ENCODE data around the gene SLC6A4. TPM values are rescaled to one million over a fixed set of nuclear protein-coding genes. Genes with fewer than 3 reads are reported as not detected.
A peak's percentile ranks its signal among the peaks of the same experiment; 100 is the strongest.

SLC6A4 gene
- total RNA-seq, 1 experiment from 2014 or later = 20.6 TPM

- TSS peak; percentile 44 for BruUV-seq (replicated peaks)
- no peak for TF ChIP-seq CTCF (IDR thresholded peaks at IDR 0.05; ENCODE audit: insufficient read depth in 1 of 2, low read depth in 1 of 2, low read length in 1 of 2, severe bottlenecking in 1 of 2, unreplicated experiment in 1 of 2)
- H3K27me3 ChIP-seq (replicated peaks; ENCODE audit: control insufficient read depth, insufficient read depth, low read length) = no peaks in the 10 kb centered on the region
- no peak for DNase-seq
- H3K4me1 ChIP-seq = peaks cover 36% of the 10 kb centered on the region
- H3K4me3 Mint-ChIP-seq (ENCODE audit: unreplicated experiment) = peak overlapping the region; percentile 98
- intact Hi-C loops (cut with micrococcal nuclease; ENCODE audit: unreplicated experiment) = loop anchor here (1.0 to 5.0 kb wide), 2 partner anchors 9 to 43 kb away; no protein-coding TSS in a partner anchor
- no peaks in the 10 kb centered on the region for H3K27me3 Mint-ChIP-seq (ENCODE audit: insufficient read depth, unreplicated experiment)
- POLR2A ChIA-PET = interaction anchor here (0.6 to 1.3 kb wide), 4 partner anchors 9 to 557 kb away, joined by 3 to 8 read pairs (median 4); no protein-coding TSS in a partner anchor
- no peaks in the 10 kb centered on the region for H3K36me3 ChIP-seq (ENCODE audit: control insufficient read depth, insufficient read depth, low read length)
- H3K9me3 Mint-ChIP-seq (ENCODE audit: unreplicated experiment) = no peaks in the 10 kb centered on the region
- H3K27ac Mint-ChIP-seq (ENCODE audit: unreplicated experiment) = peak overlapping the region; percentile 91
- peaks cover 45% of the 10 kb centered on the region for H3K4me1 Mint-ChIP-seq (ENCODE audit: low read depth, unreplicated experiment)
- CTCF ChIA-PET = interaction anchor here (1.4 to 2.7 kb wide), 4 partner anchors 9 to 130 kb away, joined by 3 to 17 read pairs (median 16); no protein-coding TSS in a partner anchor
- peak overlapping the region; percentile 57; the same call in 1 of the 2 replicates for H3K4me3 ChIP-seq (ENCODE audit: low read depth, low read length)
- no peaks in the 10 kb centered on the region for H3K9me3 ChIP-seq
- peaks cover 10% of the 10 kb centered on the region for H3K36me3 Mint-ChIP-seq (ENCODE audit: insufficient read depth, unreplicated experiment)
Observed at GRCh38 chr17:30234964-30235363, 533 bp downstream of the SLC6A4 start.

GRCh38 chr17:30234296-30234695, 1.2 kb downstream of the SLC6A4 start:
- CTCF ChIA-PET = interaction anchor here (2.7 kb wide), 1 partner anchor 9 kb away, joined by 16 read pairs; no protein-coding TSS in a partner anchor
- Mint-ChIP-seq H3K4me3 (ENCODE audit: unreplicated experiment) (peak overlapping the region; percentile 98), H3K4me1 (ENCODE audit: low read depth, unreplicated experiment) (peaks cover 50% of the 10 kb centered on the region), H3K27me3 (ENCODE audit: insufficient read depth, unreplicated experiment) (no peaks in the 10 kb centered on the region), H3K9me3 (ENCODE audit: unreplicated experiment) (no peaks in the 10 kb centered on the region), H3K27ac (ENCODE audit: unreplicated experiment) (peak overlapping the region; percentile 91), H3K36me3 (ENCODE audit: insufficient read depth, unreplicated experiment) (peaks cover 8% of the 10 kb centered on the region)
- BruUV-seq (replicated peaks) = no TSS peak
- TF ChIP-seq CTCF (IDR thresholded peaks at IDR 0.05; ENCODE audit: insufficient read depth in 1 of 2, low read depth in 1 of 2, low read length in 1 of 2, severe bottlenecking in 1 of 2, unreplicated experiment in 1 of 2) = no peak
- POLR2A ChIA-PET = interaction anchor here (0.6 kb wide), 2 partner anchors 130 to 557 kb away, joined by 3 to 8 read pairs; no protein-coding TSS in a partner anchor
- no peaks in the 10 kb centered on the region for H3K27me3 ChIP-seq (replicated peaks; ENCODE audit: control insufficient read depth, insufficient read depth, low read length)
- DNase-seq = no peak
- H3K36me3 ChIP-seq (ENCODE audit: control insufficient read depth, insufficient read depth, low read length) = no peaks in the 10 kb centered on the region
- no peak overlapping the region for H3K4me3 ChIP-seq (ENCODE audit: low read depth, low read length)
- intact Hi-C loops (cut with micrococcal nuclease; ENCODE audit: unreplicated experiment) = no loop called here
- no peaks in the 10 kb centered on the region for H3K9me3 ChIP-seq
- H3K4me1 ChIP-seq = peaks cover 36% of the 10 kb centered on the region

GRCh38 chr17:30232824-30233427, 2.6 kb downstream of the SLC6A4 start:
- Mint-ChIP-seq H3K36me3 (ENCODE audit: insufficient read depth, unreplicated experiment) (peaks cover 8% of the 10 kb centered on the region), H3K27ac (ENCODE audit: unreplicated experiment) (no peak overlapping the region), H3K27me3 (ENCODE audit: insufficient read depth, unreplicated experiment) (no peaks in the 10 kb centered on the region), H3K4me1 (ENCODE audit: low read depth, unreplicated experiment) (peaks cover 54% of the 10 kb centered on the region), H3K9me3 (ENCODE audit: unreplicated experiment) (no peaks in the 10 kb centered on the region), H3K4me3 (ENCODE audit: unreplicated experiment) (no peak overlapping the region)
- Histone ChIP-seq H3K27me3 (replicated peaks; ENCODE audit: control insufficient read depth, insufficient read depth, low read length) (no peaks in the 10 kb centered on the region), H3K36me3 (ENCODE audit: control insufficient read depth, insufficient read depth, low read length) (no peaks in the 10 kb centered on the region), H3K9me3 (no peaks in the 10 kb centered on the region), H3K4me1 (peaks cover 40% of the 10 kb centered on the region), H3K4me3 (ENCODE audit: low read depth, low read length) (no peak overlapping the region)
- TF ChIP-seq CTCF (IDR thresholded peaks at IDR 0.05; ENCODE audit: insufficient read depth in 1 of 2, low read depth in 1 of 2, low read length in 1 of 2, severe bottlenecking in 1 of 2, unreplicated experiment in 1 of 2) = no peak
- no peak for DNase-seq
- CTCF ChIA-PET = no interaction called here
- no TSS peak for BruUV-seq (replicated peaks)
- POLR2A ChIA-PET = no interaction called here
- intact Hi-C loops (cut with micrococcal nuclease; ENCODE audit: unreplicated experiment) = no loop called here
